ENCODE measurements around the gene TMPO. TPM values are rescaled to one million over a fixed set of nuclear protein-coding genes. Genes with fewer than 3 reads are reported as not detected.

Gene TMPO
- total RNA-seq, 2 donors from 2014 or later, result 25.8 to 28.0 TPM

Other genes with a start within 250 kb of the TMPO start
- 100 to 1,000 TPM; 319 to 337 TPM for gene SLC25A3, start 78.1 kb downstream of the TMPO start, total RNA-seq
- 10 to 100 TPM; 17.5 to 25.9 TPM for gene IKBIP, start 129.2 kb downstream of the TMPO start, total RNA-seq
- 10 to 100 TPM; 11.5 to 13.0 TPM for gene APAF1, start 129.7 kb downstream of the TMPO start, total RNA-seq

All from posterior vena cava (tissue), 2 donors.